Ovary (tissue), 3 donors: Measurements from ENCODE around the gene TAPBP.
"Not testable (repeated sequence)": the region's sequence is repeated elsewhere in the genome, so short reads cannot be mapped to it uniquely, and the experiment has no call there.

ENCODE experiments used
- CTCF ChIP-seq, 3 donors: fragments of 450-650 bp in 2 of 3; fragments of 200-600 bp in 1 of 3; IDR thresholded peaks; one replicate each; pipeline versions ENCODE4 v1.5.1 to v1.8.0; 2016 to 2022; ENCODE audit warnings: antibody characterized with exemption in 3 of 3, mild to moderate bottlenecking in 1 of 3
- EP300 ChIP-seq: sonication (generic); formaldehyde crosslinking; IDR thresholded peaks from one replicate; pipeline ENCODE4 v1.6.1; 2017; ENCODE audit warnings: antibody characterized with exemption
- POLR2A ChIP-seq: fragments of 450-650 bp; IDR thresholded peaks from one replicate; pipeline ENCODE4 v1.6.1; 2017; ENCODE audit warnings: antibody characterized with exemption, mild to moderate bottlenecking, moderate library complexity
- donor health status: DM: no; HTN: no; CAD: no.

GRCh38 chr6:33343606-33343952, 29.7 kb upstream of the TAPBP start:
- TF ChIP-seq POLR2A; CTCF (IDR thresholded peaks at IDR 0.05); EP300: not testable (repeated sequence)
